Skeletal muscle cell (primary cell): ENCODE results near the gene PRKCH.
"Not testable (repeated sequence)": the region's sequence is repeated elsewhere in the genome, so short reads cannot be mapped to it uniquely, and the experiment has no call there.

ENCODE experiments used
- DNase-seq: peaks from one replicate; pipeline ENCODE4 v3.0.0-alpha.2; 2010; ENCODE audit warnings: low read depth
- H3K4me3 ChIP-seq: 2 replicates; pipeline ENCODE4 v1.5.1; 2011; ENCODE audit warnings: low read depth, mild to moderate bottlenecking, control low read depth, low read length, moderate library complexity

Gene PRKCH

DNA sequence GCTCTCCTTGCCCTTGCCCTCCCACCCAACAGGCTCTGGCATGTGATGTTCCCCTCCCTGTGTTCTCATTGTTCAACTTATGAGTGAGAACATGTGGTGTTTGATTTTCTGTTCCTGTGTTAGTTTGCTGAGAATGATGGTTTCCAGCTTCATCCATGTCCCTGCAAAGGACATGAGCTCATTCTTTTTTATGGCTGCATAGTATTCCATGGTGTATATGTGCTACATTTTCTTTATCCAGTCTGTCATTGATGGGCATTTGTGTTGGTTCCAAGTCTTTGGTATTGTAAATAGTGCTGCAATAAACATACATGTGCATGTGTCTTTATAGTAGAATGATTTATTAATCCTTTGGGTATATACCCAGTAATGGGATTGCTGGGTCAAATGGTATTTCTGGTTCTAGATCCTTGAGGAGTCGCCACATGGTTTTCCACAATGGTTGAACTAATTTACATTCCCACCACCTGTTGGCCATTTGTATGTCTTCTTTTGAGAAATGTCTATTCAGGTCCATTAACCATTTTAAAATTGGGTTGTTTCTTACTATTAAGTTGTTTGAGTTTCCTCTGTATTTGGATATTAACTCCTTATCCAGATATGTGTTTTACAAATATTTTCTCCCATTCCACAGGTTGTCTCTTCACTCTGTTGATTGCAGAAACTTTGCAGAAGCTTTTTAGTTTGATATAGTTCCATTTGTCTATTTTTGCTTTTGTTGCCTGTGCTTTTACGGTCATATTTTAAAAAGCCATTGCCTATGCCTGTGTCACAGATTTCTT lies 143.4 kb downstream of the PRKCH start:
- not testable (repeated sequence) for H3K4me3 ChIP-seq, DNase-seq

DNA sequence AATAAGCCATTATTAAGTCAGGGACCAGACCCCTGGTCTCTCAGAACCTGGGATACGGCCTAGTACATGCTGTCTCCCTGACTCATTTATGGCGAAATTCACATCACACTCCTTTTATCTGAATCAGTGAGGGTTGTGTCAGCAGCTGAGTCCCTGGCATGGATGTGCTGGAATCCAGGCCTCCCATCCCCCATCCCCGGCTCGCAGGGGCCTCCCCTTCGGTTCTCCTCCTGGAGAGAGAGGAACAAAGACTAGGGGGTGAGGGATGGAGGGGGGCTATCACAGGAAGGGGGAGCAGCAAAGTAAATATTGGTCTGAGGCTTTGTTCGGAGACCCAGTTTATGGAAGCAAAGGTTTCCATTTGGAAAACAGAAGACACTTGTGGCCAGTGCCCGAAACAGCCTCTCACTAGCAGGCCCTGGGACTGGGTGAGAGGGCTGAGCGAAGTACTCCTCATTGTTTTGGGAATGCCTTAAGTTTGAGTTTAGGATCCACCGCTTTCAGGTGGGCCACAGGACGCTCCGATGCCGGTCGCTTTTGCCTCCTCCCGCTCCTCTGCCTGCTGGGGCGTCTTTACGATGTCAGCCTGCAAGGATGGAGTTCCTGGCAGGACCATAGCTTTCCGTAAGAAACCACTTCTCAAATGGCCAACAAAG lies 145.0 kb downstream of the PRKCH start:
- H3K4me3 ChIP-seq, result no peak overlapping the region
- peak; percentile 99 for DNase-seq

DNA sequence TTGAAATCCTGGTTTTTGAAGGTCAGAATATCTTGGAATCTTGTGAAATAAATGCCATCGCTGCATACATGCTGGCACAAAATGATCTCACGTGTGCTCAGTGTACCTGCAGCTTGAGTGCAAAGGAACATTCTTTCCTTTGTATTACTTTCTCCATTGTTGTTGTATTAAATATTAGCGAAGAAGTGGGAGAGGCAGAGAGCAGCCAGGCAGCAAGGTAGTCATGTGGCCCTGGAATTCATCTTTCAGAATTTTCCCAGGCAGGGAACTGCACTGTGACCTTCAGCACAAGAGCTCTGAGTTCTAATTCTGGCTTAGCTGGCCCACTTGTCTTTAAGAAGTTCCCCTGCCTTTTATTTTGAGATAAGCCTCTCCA lies 145.5 kb downstream of the PRKCH start:
- H3K4me3 ChIP-seq, result no peak overlapping the region
- DNase-seq, result no peak

DNA sequence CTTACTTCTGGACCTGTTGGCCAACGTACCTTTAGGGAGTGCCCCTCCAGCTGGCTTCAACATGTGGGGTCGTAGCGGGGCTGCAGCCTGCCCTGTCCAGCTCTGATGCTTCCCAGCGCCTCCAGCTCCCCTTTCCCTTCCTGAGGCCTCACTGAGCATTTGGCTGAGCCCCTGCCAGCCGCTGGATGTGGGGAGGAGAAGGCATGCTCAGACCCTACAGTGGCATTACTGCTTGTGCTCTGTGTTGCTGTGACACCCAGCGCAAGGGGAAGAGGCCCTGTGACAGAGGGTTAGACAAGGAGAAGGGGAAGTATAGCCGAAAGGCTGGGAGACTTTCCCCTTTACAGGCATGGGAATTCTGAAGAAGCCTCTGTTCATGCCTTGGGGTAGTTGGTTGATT lies 145.9 kb downstream of the PRKCH start:
- no peak for DNase-seq
- H3K4me3 ChIP-seq, result no peak overlapping the region

DNA sequence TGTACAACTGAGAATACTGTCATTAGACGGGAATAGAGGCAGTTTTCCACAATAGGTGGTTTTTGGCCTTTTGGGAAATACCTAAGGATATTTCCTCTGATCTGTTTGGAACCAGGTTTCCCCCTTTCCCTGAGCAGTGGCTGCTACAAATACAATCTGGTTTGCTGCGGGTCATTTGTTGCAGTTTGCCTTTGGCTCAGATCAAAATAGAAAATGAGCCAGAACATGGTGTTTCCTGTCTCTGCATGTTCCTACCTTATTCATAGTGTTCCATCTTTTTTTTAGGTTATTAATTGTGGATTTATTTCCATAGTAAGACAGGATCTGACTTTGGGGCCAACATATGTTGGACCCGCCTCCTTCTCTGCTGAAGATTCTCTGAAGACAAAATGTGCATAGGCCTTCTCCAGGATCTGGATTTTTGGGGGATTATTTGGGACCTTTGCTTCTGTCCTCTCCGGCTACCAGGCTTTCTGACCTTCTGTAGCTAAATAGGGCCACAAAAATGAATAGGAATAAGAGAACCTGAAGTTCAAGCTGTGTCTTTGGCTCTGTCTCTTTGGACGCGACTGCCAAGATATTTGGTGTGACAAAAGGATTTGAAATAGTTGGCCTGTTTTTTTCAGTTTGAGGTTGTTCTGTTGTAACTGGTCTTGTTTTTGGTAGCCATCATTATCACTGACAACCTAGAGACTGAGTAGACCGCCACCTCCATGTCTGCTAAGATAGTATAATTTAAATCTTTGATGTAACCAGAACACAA lies 146.9 kb downstream of the PRKCH start:
- H3K4me3 ChIP-seq, result no peak overlapping the region
- DNase-seq, result no peak

DNA sequence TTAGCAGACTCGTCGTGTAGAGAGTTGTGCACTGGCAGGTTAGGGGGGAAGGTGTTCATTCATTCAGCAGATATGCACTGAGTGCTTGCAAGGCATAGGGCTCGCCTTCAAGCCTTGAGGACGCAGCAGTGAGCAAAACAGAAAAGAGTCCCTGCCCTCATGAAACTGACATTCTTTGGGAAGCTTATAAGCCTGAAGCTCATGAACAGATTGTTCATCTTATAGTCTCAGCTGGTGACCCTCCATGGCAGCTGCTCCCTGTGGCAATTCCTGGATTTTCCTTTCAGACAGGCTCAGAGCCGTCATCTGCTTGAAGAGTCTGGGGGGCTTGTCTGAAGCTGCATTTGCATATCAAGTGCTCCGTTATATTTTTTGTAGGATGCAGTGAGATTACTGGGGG lies 148.4 kb downstream of the PRKCH start:
- H3K4me3 ChIP-seq, result no peak overlapping the region
- no peak for DNase-seq

DNA sequence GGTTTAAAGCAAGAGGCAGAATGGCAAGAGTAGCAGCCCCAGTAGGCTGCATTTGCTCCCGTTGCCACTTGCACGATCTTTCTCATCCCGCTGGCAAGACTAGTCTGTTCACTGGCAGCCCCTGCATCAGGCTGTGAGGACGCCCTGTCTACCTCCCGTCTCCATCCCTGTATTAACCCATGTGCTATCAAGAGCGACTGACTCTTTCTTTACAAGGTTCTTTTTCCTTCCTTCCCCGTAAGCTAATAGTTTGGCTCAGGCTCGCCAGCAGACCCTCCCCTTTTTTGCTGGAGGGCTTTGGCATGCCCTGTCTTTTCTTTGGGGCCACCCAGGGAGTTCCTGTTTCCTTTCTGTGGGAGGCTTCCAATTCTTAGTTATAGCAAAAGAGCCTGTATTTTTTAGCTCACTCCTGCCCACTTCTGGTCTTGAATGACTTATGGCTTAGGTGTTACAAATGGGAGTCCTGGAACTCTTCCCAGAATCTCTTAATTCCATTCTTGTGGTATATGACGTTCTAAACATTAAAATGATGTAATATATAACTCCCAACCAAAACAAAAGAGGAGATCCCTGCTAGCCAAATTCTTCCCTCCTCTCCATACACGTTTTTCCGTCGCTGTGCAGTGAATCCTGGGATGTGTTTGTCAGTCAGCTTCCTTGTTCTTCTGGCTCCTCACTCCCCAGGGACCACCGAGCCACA lies 149.0 kb downstream of the PRKCH start:
- no peak overlapping the region for H3K4me3 ChIP-seq
- DNase-seq, result peak; percentile 98

DNA sequence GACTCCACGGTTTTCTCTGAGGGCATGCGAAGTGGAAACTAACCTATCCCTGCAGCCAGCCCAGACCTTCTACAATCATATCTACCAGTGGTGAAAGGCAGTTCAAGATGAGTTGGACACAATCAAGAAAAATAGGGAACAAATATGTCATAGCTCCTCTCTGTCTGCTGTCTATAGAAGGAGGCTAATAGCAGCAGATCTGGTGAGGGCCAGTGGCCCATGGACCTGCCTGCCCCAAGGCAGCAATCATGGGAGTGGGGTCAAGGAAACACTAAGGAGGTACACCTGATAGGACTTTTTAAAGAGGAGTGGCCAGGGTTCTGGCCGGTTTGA lies 149.5 kb downstream of the PRKCH start:
- H3K4me3 ChIP-seq, result no peak overlapping the region

DNA sequence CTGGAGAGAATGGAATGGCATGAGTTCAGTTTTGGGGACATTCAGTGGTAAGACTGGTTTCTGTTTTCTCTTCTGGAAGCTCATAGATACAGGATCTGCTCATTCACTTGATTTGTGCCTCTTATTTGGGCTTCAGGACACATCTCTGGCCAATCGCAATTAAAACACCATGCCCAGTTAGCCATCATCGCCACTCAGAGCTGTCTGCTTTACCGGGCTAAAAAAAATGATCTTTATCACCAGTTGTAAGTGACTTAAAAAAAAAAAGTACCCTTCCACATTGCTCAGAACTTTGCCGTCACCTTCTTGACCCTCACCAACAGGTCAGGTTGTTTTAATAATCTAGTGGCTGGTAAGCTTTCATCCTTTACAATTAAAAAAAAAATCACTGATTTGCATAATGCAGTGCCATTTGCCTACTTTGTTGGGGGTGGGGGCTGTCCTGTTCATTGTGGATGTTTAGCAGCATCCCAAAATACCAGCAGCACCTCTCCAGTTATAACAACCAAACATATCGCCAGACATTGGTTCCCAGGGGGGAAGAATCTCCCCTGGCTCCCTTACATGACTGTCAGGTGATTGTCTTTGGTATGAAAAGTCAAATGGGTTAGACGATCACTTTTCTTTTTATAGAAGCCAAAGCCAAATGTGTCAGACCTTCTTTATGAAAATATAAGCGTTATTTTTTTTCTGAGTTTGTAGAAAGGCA lies 150.1 kb downstream of the PRKCH start:
- DNase-seq, result no peak
- H3K4me3 ChIP-seq, result peak overlapping the region; percentile 46

More for the DNA sequence above, 149.5 kb downstream of the PRKCH start:
- no peak for DNase-seq

DNA sequence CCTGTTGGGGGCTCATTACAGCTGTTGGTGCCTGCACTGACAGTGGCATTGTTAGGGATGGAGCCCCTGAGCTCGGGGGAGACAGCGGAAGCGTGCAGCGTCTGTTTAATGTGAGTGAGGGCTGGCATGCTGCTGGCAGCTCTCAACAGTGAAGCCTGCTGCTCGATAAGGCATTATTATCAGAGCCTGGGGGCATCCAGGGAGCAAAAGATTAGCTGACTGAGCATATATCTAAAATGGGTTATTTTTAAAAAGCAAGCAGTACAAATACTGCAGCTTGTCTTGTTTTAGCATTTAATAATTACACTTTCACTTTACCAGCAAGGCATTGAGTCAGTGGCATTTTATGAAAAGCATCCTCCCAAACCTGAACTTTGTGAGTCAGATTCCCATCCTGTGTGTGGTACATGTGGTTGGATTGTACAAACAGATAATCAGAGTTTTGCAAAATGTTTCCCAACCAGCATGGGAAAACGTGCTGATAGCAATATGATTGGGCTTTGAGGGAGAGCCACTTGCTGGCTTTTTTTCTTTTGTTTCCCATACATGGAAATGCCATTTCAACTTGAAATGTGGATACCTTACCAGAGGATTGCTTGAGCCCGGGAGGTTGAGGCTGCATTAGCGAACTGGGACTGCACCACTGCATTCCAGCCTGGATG lies 150.8 kb downstream of the PRKCH start:
- DNase-seq, result peak; percentile 96
- peak overlapping the region; percentile 46 for H3K4me3 ChIP-seq

DNA sequence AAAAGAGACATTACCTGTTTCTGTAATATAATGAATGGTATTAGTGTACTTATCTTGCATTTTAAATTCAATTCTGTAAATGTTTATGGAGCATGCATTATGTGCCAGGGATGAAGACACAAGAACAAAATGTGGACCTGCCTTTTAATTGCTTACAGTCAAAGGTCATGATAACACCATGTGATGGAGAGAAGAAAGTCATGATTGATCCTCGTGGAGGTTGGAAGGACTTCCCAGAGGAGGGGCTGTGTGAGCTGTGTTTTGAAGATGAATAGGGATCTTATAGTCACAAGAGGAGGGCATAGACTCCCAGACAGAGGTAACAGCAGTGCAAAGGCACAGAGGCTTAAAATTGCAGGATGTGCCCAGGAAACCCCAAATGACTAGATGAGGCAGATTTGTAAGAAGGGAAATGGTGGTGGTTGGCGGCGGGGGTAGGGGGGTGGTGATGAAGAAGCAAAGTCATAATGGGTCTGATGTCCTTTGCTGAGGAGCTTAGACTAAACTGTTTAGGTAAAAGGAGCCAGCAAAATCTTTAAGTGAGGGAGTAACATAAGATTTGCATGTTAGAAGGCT lies 151.5 kb downstream of the PRKCH start:
- DNase-seq, result no peak
- no peak overlapping the region for H3K4me3 ChIP-seq

DNA sequence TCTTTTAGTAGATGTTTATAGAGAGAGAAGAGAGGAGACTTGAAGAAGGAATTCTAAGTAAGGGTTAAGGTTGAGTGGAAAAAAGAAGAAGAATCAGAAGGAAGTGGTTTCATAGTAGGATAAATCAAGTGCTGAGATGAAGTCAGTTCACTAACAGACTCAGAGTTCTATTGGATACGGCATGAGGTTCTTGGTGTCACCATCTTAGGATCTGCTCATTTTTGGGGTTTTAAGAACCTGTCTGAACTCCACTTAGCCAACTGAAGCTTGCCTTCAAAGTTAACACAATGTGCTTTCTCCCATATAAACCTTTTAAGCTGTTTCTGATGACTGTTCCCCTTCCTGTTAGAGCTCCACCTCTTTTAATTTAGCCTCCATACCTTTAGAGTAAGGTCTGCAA lies 152.6 kb downstream of the PRKCH start:
- no peak for DNase-seq
- H3K4me3 ChIP-seq, result no peak overlapping the region

DNA sequence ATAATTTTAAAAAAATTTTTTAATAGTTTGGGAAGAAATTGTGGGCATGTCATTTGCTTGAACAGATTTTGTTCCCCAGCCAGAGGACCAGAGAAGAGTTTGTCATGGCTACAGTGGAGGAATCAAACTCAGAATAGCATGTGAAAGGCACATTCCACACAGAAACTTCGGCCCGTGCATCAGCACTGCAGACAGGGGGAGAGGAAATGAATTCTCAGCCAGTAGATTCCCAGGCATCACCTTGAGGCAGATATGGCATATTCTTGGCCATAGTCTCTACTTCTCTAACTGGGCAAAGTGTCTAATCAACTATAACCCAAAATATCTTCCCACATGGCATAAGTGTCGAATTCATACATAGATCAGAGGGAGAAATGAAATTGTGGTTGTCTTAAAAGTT lies 153.3 kb downstream of the PRKCH start:
- H3K4me3 ChIP-seq, result no peak overlapping the region
- DNase-seq, result no peak

DNA sequence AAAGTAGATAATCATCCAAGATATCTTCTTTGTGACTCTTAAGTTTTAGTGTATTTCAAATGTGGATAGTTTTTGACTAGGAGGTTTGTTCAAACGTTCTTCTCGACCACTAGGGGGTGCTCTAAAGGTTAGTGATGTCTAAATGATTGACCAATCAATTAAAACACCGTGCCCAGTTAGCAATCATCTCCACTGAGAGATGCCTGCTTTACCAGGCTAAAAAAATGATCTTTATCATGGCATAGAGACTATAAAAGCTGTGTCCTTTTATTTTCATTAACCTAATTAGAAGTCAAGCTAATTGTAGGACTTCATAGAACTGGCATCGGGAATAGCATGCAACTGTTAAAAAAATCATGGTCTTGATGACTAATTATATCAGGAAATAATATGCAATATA lies 153.9 kb downstream of the PRKCH start:
- no peak overlapping the region for H3K4me3 ChIP-seq
- DNase-seq, result peak; percentile 57

DNA sequence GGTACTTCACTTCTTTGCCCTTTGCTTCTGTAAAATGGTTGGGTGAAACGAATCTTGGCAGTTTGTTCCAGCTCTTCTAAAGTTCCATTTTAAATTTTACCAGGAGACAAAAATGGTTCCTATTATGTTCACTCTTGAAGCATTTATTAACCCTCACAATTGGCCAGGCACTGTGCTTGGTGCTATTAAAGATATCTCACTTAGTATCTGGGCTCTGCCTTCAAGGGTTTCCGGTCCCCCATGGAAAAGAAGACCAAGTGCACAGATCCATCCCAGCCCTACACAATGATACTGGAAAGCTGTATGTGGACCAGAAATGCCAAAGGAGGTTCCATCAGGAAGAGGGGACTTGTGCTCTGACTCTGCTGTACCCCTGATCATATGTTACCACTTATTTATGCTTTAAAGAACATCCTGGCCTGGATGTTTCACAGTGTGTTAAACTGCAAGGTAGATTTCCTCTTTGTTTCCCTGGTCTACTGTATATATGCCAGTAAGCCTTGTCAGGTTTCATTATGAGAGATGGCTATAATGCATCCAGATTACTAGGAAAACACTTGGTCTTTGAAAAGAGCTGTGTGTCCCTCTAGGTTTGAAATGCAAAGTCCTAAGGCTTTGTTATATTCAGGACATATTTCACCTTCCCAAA lies 154.8 kb downstream of the PRKCH start:
- H3K4me3 ChIP-seq, result no peak overlapping the region

DNA sequence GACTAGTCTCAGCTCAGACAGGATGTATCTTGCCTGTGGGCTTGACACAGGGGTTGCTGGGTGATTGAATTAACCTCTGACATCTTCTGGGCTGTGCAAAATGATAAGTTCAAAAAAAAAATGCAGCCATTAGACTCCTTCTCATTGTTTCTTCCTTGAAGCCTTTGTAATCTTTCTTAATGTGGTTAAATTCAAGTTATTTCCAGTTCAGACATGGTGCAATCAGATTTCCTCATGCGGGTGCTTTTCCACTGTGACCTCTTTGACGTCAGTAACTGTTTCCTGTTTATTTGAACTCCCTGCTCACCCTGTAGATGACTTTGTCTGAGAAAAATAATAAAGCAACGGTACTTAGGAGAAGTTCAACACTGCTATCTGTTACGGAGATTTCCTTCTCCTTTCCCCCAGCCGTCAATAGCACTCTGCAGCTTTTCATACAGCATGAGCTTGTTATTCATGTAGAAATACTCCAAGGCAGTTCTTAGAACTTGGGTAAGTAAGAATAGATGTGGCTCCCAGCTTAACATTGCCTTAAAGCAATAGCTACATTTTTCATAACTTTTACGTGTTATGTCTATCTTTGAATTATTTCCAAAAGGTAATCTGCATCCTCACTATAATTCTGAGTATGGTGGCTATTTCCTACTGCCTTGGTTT lies 155.5 kb downstream of the PRKCH start:
- peak overlapping the region; percentile 8 for H3K4me3 ChIP-seq
- DNase-seq, result peak; percentile 95

More for the DNA sequence above, 154.8 kb downstream of the PRKCH start:
- DNase-seq, result no peak

DNA sequence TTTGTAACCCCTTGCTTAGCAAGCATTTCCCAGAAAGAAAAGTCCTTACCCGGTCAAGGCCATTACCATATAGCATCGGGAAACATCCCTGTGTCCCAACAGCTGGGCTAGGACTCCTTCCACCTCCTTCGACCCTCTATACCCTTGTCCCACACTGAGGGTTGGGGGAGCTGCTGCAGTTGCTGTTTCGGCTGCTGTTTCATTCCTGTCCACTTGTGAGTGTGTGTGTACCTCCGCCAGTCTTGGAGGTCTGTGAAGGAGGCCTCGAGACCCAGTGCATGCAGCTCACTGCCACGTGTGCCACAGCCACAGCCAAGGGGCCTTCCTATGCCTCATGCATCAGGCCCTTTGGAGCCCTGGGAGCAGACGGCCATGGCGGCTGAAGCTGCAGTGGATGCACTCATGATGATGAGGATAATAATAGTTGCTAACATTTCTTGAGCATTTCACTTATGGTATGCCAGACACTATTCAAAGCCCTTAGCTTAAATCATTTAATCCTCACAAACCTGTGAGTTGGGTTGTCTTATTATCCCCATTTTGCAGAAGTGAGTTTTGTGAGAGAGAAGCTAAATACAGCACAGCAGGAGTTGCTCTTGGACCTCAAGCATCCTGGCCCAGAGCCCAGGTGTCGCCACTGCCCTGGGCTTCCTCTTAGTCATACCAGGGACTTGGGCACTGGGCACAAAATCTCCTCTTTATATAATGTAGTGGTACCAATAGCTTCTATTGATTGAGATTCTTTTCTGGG lies 156.5 kb downstream of the PRKCH start:
- H3K4me3 ChIP-seq, result no peak overlapping the region
- no peak for DNase-seq
